HepG2 (cell line): ENCODE data around the gene CIAPIN1. TPM values are rescaled to one million over a fixed set of nuclear protein-coding genes. Genes with fewer than 3 reads are reported as not detected.

Experiments
- AGO1 ChIP-seq: fragments of 200-400 bp; formaldehyde crosslinking; IDR thresholded peaks from 2 replicates; pipeline ENCODE4 v1.6.1; 2017; ENCODE audit warnings: mild to moderate bottlenecking, low read depth, low read length, moderate library complexity; ENCODE audit not compliant: poor library complexity, severe bottlenecking
- BRD4 ChIP-seq: sonication (generic); formaldehyde crosslinking; IDR thresholded peaks from 2 replicates; pipeline ENCODE4 v1.4.0; 2020; ENCODE audit warnings: missing genetic modification reagents
- NCOA2 ChIP-seq: sonication (generic); formaldehyde crosslinking; IDR thresholded peaks from 2 replicates; pipeline ENCODE4 v1.8.0; 2022; ENCODE audit warnings: inconsistent platforms
- SOX13 ChIP-seq, 3 experiments: fragments of 450-650 bp in 1 of 3; sonication (generic) in 1 of 3; formaldehyde crosslinking in 1 of 3; IDR thresholded peaks in 2 of 3; conservative IDR thresholded peaks in 1 of 3; 2 replicates each; pipeline versions ENCODE4 v1.5.0 to v1.6.1; 2016 to 2020; ENCODE audit warnings: antibody characterized with exemption in 1 of 3, mild to moderate bottlenecking in 1 of 3, missing compliant biosample characterization in 1 of 3, missing genetic modification reagents in 1 of 3, moderate library complexity in 1 of 3
- ZFX ChIP-seq: sonication (generic); formaldehyde crosslinking; IDR thresholded peaks from 2 replicates; pipeline ENCODE4 v1.4.0; 2020; ENCODE audit warnings: mild to moderate bottlenecking, low read depth, missing genetic modification reagents, moderate library complexity
- ZNF256 ChIP-seq: sonication (generic); formaldehyde crosslinking; conservative IDR thresholded peaks from 2 replicates; pipeline ENCODE4 v1.4.0; 2020; ENCODE audit warnings: missing genetic modification reagents
- ZNF30 ChIP-seq: sonication (generic); formaldehyde crosslinking; IDR thresholded peaks from 2 replicates; pipeline ENCODE4 v1.5.0; 2020; ENCODE audit warnings: mild to moderate bottlenecking, missing genetic modification reagents
- ZNF501 ChIP-seq: sonication (generic); formaldehyde crosslinking; IDR thresholded peaks from 2 replicates; pipeline ENCODE4 v1.5.1; 2020; ENCODE audit warnings: mild to moderate bottlenecking, moderate library complexity, missing genetic modification reagents
- polyA plus RNA-seq, 8 experiments: library from polyadenylated mRNA; depleted of rRNA in 3 of 8; stranded (reverse) in 7 of 8; unstranded in 1 of 8; fragments of >200 nt; fragmentation: Illumina TruSeq in 4 of 8; extraction: Trizol in 4 of 8; gene quantifications; 2 replicates each; pipeline versions ENCODE4 v1.2.1 to v1.2.3, GENCODE V29; 2011 to 2016; ENCODE audit warnings: low read depth in 4 of 8, missing spikeins in 1 of 8, mixed read lengths in 1 of 8; ENCODE audit not compliant: insufficient read depth in 1 of 8
- total RNA-seq, 5 experiments: library from RNA; depleted of rRNA; stranded (reverse); fragments of >200 nt; fragmentation: Illumina TruSeq; extraction: Trizol; gene quantifications; 2 replicates each; pipeline ENCODE4 v1.2.3, GENCODE V29; 2016; ENCODE audit warnings: low read depth in 1 of 5
- TF ChIP-seq, protein P1 (sequence below): sonication (generic); formaldehyde crosslinking; conservative IDR thresholded peaks from 2 replicates; pipeline ENCODE4 v1.4.0; 2020; ENCODE audit warnings: missing genetic modification reagents
- TF ChIP-seq, protein P2 (sequence below): sonication (generic); formaldehyde crosslinking; conservative IDR thresholded peaks from 2 replicates; pipeline ENCODE4 v1.8.0; 2022; ENCODE audit warnings: low read depth, missing genetic modification reagents
- TF ChIP-seq, protein P3 (sequence below): sonication (generic); formaldehyde crosslinking; IDR thresholded peaks from 2 replicates; pipeline ENCODE4 v1.4.0; 2020; ENCODE audit warnings: missing genetic modification reagents, mild to moderate bottlenecking, borderline replicate concordance
- TF ChIP-seq, protein P4 (sequence below): sonication (generic); formaldehyde crosslinking; IDR thresholded peaks from 2 replicates; pipeline ENCODE4 v1.4.0; 2020; ENCODE audit warnings: missing genetic modification reagents, borderline replicate concordance
- TF ChIP-seq, protein P5 (sequence below): sonication (generic); formaldehyde crosslinking; IDR thresholded peaks from 2 replicates; pipeline ENCODE4 v1.5.0; 2020; ENCODE audit warnings: mild to moderate bottlenecking, missing genetic modification reagents, moderate library complexity

The CIAPIN1 gene
- total and polyA plus RNA-seq, 2 of the 13 experiments (the other 11 are each of a cell fraction or from before 2014, with no cell fraction given), result 69.3 to 89.7 TPM

DNA sequence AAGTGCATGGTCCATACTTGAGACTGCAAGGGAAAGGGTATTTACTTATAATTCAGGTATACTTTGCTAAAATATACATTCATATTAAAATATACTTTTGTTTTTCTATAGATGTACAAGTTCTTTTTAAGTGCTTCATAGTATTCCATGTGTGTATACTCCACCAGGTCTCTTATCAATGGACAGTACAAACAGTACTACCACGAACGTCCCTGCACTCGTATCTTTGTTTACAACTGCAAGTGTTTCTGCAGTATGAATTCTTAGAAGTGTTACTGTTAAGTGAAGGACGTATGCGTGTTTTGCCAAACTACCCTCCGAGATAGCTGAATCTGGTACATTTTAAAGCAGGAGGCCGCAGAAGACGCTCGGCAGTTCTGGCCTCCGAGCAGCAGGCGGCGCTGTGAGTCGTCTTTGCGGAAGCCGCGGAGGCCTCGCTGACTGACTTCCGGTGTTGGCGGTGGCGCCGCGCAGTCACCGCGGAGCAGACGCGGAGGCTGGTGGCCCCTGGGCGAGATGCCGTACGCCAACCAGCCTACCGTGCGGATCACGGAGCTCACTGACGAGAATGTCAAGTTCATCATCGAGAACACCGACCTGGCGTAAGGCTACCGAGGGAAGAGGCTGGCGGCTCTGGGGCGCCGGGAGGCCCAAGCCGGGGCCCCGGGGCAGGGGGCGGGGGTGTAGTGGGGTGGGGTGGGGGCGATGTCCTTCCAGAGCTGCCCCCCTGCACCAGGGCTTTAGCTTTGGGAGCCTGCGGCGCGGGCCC, 15.2 kb upstream of the CIAPIN1 start, which contains the start of gene POLR2C (continued):
- TF ChIP-seq, protein P1, sequence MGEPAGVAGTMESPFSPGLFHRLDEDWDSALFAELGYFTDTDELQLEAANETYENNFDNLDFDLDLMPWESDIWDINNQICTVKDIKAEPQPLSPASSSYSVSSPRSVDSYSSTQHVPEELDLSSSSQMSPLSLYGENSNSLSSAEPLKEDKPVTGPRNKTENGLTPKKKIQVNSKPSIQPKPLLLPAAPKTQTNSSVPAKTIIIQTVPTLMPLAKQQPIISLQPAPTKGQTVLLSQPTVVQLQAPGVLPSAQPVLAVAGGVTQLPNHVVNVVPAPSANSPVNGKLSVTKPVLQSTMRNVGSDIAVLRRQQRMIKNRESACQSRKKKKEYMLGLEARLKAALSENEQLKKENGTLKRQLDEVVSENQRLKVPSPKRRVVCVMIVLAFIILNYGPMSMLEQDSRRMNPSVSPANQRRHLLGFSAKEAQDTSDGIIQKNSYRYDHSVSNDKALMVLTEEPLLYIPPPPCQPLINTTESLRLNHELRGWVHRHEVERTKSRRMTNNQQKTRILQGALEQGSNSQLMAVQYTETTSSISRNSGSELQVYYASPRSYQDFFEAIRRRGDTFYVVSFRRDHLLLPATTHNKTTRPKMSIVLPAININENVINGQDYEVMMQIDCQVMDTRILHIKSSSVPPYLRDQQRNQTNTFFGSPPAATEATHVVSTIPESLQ (CRISPR knock-in tag), result no peak
- TF ChIP-seq, protein P2, sequence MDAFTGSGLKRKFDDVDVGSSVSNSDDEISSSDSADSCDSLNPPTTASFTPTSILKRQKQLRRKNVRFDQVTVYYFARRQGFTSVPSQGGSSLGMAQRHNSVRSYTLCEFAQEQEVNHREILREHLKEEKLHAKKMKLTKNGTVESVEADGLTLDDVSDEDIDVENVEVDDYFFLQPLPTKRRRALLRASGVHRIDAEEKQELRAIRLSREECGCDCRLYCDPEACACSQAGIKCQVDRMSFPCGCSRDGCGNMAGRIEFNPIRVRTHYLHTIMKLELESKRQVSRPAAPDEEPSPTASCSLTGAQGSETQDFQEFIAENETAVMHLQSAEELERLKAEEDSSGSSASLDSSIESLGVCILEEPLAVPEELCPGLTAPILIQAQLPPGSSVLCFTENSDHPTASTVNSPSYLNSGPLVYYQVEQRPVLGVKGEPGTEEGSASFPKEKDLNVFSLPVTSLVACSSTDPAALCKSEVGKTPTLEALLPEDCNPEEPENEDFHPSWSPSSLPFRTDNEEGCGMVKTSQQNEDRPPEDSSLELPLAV (CRISPR knock-in tag), result no peak
- TF ChIP-seq ZFX (CRISPR knock-in tag) (peak; percentile 96), BRD4 (CRISPR knock-in tag) (peak; percentile 97), SOX13 (IDR thresholded peaks at IDR 0.05) (0 out of 2 replicates have a peak, but pooled peaks have one; percentile 47), SOX13 (CRISPR knock-in tag; conservative IDR thresholded peaks at IDR 0.05 in 1 of 2, IDR thresholded peaks at IDR 0.05 in 1 of 2) (peak in 1 of 2 experiments; percentile 75; a peak in 2 of 4 replicates), NCOA2 (CRISPR knock-in tag) (peak; percentile 74), ZNF30 (CRISPR knock-in tag) (no peak), AGO1 (peak; percentile 84), ZNF256 (peak; percentile 87), ZNF501 (peak; percentile 56; the same call in 1 of the 2 replicates)
- TF ChIP-seq, protein P3, sequence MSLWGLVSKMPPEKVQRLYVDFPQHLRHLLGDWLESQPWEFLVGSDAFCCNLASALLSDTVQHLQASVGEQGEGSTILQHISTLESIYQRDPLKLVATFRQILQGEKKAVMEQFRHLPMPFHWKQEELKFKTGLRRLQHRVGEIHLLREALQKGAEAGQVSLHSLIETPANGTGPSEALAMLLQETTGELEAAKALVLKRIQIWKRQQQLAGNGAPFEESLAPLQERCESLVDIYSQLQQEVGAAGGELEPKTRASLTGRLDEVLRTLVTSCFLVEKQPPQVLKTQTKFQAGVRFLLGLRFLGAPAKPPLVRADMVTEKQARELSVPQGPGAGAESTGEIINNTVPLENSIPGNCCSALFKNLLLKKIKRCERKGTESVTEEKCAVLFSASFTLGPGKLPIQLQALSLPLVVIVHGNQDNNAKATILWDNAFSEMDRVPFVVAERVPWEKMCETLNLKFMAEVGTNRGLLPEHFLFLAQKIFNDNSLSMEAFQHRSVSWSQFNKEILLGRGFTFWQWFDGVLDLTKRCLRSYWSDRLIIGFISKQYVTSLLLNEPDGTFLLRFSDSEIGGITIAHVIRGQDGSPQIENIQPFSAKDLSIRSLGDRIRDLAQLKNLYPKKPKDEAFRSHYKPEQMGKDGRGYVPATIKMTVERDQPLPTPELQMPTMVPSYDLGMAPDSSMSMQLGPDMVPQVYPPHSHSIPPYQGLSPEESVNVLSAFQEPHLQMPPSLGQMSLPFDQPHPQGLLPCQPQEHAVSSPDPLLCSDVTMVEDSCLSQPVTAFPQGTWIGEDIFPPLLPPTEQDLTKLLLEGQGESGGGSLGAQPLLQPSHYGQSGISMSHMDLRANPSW, result peak; percentile 87
- TF ChIP-seq, protein P4, sequence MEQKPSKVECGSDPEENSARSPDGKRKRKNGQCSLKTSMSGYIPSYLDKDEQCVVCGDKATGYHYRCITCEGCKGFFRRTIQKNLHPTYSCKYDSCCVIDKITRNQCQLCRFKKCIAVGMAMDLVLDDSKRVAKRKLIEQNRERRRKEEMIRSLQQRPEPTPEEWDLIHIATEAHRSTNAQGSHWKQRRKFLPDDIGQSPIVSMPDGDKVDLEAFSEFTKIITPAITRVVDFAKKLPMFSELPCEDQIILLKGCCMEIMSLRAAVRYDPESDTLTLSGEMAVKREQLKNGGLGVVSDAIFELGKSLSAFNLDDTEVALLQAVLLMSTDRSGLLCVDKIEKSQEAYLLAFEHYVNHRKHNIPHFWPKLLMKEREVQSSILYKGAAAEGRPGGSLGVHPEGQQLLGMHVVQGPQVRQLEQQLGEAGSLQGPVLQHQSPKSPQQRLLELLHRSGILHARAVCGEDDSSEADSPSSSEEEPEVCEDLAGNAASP (CRISPR knock-in tag), result peak; percentile 89
- TF ChIP-seq, protein P5, sequence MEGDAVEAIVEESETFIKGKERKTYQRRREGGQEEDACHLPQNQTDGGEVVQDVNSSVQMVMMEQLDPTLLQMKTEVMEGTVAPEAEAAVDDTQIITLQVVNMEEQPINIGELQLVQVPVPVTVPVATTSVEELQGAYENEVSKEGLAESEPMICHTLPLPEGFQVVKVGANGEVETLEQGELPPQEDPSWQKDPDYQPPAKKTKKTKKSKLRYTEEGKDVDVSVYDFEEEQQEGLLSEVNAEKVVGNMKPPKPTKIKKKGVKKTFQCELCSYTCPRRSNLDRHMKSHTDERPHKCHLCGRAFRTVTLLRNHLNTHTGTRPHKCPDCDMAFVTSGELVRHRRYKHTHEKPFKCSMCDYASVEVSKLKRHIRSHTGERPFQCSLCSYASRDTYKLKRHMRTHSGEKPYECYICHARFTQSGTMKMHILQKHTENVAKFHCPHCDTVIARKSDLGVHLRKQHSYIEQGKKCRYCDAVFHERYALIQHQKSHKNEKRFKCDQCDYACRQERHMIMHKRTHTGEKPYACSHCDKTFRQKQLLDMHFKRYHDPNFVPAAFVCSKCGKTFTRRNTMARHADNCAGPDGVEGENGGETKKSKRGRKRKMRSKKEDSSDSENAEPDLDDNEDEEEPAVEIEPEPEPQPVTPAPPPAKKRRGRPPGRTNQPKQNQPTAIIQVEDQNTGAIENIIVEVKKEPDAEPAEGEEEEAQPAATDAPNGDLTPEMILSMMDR (CRISPR knock-in tag), result peak; percentile 99
